Measurements from ENCODE around the gene TAC3. TPM values are rescaled to one million over a fixed set of nuclear protein-coding genes. Genes with fewer than 3 reads are reported as not detected.

TAC3 gene
- total RNA-seq, 6 experiments from 2014 or later = not detected

DNA sequence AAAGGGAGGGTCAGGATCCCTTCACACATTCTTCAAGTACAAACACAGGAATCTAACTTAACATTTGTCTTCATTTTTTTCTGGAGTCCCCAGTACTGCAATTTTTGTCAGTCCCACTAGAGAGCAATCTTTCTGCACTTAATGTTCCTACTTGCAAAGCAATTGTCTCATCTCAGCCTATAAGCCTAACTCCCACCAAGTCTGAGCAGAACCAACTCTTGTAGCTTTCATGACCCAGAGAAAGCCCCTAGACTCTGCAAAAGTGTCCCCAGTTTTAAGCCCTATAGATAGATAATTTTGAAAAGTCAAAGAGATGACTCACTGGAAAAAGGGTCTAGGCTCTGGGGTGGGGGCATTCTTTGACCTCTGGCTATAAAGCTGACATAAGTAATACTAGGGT lies 8.2 kb downstream of the TAC3 start:
- peaks cover 0 to 22% (median 7%) of the 10 kb centered on the region in 4 donors for H3K4me1 ChIP-seq
- peaks cover 0 to 16% (median 6%) of the 10 kb centered on the region in 4 donors for H3K36me3 ChIP-seq
- no peaks in the 10 kb centered on the region for H3K9me3 ChIP-seq
- no peak overlapping the region for H3K27ac ChIP-seq
- TF ChIP-seq POLR2A (IDR thresholded peaks at IDR 0.05) = no peak
- TF ChIP-seq, protein P1, sequence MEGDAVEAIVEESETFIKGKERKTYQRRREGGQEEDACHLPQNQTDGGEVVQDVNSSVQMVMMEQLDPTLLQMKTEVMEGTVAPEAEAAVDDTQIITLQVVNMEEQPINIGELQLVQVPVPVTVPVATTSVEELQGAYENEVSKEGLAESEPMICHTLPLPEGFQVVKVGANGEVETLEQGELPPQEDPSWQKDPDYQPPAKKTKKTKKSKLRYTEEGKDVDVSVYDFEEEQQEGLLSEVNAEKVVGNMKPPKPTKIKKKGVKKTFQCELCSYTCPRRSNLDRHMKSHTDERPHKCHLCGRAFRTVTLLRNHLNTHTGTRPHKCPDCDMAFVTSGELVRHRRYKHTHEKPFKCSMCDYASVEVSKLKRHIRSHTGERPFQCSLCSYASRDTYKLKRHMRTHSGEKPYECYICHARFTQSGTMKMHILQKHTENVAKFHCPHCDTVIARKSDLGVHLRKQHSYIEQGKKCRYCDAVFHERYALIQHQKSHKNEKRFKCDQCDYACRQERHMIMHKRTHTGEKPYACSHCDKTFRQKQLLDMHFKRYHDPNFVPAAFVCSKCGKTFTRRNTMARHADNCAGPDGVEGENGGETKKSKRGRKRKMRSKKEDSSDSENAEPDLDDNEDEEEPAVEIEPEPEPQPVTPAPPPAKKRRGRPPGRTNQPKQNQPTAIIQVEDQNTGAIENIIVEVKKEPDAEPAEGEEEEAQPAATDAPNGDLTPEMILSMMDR (IDR thresholded peaks at IDR 0.05) = peak; percentile 61 to 73 (median 66)
- DNase-seq (no peak), ATAC-seq (peak; percentile 39 to 65 (median 49))
- H3K4me3 ChIP-seq = no peak overlapping the region
- H3K27me3 ChIP-seq = no peaks in the 10 kb centered on the region
- intact Hi-C loops (cut with DNase I) = no loop called here

DNA sequence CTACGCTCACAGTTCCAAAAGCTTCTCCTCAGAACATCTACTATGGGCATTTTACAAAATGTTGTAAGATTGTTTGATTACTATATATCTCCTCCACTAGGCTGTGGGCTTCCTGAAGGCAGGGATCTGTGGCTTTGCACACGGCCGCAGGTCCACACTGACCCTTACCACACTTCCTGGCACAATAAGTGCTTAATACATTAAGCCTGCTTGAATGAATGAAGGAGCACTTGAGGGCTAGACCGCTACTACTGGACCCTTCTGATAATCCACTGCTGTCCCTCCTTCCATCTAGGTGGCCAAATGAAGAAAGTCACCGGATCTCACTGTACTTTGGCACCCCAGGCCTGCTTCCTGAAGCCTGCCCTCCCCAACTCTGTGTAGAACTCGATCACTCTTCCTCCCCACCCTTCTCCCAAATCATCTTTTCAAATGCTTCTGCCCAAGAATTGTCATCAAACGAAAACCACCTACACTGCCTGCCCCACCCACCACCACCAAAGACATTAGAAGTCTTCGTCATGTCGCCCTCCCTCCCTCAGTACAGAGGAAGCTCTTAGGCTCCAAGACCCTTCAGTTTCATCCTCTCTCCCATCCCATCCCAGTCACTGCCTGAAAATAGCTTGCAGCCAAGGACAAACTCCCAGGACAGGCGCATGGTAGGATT lies 9.4 kb downstream of the TAC3 start:
- H3K4me1 ChIP-seq = peaks cover 0 to 33% (median 12%) of the 10 kb centered on the region in 4 donors
- peaks cover 0 to 23% (median 10%) of the 10 kb centered on the region in 4 donors for H3K36me3 ChIP-seq
- ATAC-seq (no peak), DNase-seq (no peak)
- no peaks in the 10 kb centered on the region for H3K9me3 ChIP-seq
- peak overlapping the region; percentile 37 to 65 (median 62) for H3K27ac ChIP-seq
- TF ChIP-seq, protein P1 (IDR thresholded peaks at IDR 0.05) = peak in 1 of 4 donors; percentile 2
- no peak for TF ChIP-seq POLR2A (IDR thresholded peaks at IDR 0.05)
- peak overlapping the region in 2 of 3 donors; percentile 74 to 89 for H3K4me3 ChIP-seq
- 38% methylated on average over 8 of the region's 10 CpGs for WGBS (ENCODE audit: insufficient coverage, low coverage, low lambda C conversion rate, missing lambda C conversion rate)
- H3K27me3 ChIP-seq = no peaks in the 10 kb centered on the region
- intact Hi-C loops (cut with DNase I) = no loop called here

DNA sequence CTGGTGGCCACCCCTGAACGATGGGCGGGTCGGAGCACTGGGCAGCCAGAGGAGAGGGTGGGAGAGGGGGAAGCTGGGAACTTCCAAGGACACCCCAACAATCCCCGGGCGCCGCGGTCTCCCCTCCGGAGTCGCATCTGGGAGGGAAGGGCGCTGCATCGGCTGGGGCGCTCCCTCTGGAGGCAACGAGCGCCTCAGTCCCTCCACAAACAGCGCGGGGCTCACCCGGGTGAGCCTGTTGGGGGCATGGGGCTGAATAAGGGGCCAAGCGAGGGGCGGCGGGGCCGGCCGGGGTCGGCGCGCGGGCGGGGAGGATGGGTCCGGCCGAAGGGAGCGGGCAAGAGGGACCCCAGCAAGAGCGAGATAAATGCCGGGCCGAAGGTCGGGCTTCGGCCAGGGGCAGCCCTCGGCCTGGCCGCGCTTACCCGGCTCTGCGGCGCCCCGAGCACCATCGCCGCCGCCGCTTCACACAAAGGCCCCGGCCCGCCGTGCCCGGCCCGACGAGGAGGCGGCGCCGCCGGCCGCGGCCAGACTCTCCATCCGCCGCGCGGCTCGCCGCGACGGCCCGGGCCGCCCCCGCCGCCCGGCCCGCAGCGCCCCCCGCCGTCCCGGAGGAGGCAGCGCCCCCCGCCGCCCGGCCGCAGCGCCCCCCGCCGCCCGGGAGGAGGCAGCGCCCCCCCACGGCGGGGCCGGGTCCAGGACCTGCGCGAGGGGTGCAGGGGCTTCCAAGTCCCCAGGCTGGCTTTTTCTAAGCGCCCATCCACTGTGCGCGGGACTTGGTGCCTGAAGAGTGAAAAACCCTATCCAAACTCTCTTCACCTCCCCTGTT lies 10.1 kb downstream of the TAC3 start, which contains the start of gene ZBTB39:
Gene ZBTB39, minus strand, starts transcription at position 567 of the 829 bp plus-strand sequence. CDS start 1,629 bp downstream, outside the sequence.
- TF ChIP-seq, protein P1 (IDR thresholded peaks at IDR 0.05) = peak; percentile 50 to 78 (median 58)
- TF ChIP-seq POLR2A (IDR thresholded peaks at IDR 0.05) = peak; percentile 34

DNA sequence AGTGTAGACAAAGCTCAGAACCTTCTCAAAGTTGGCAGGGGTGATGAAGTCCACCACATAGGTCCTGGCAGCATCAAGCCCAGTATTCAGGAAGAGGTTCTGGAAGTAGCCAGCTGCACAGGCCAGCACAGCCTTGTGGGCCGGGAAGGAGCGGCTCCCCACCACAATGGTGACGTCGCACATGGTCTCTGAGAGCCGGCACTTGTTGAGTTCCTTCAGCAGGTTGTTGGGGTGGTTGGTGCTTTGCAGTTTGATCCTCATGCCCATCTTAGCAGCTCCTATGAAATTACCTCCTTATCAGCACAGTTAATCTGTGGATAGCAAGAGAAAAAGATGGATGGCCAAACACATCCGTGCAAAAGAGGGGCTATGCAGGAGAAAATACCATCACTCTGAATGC lies 11.7 kb downstream of the TAC3 start:
- H3K4me3 ChIP-seq = peak overlapping the region in 1 of 3 donors; percentile 74
- no peak for DNase-seq
- 60% methylated on average over 1 of the region's 6 CpGs for WGBS (ENCODE audit: insufficient coverage, low coverage, low lambda C conversion rate, missing lambda C conversion rate)
- H3K27ac ChIP-seq = no peak overlapping the region
- no peak for ATAC-seq
- no peaks in the 10 kb centered on the region for H3K27me3 ChIP-seq
- intact Hi-C loops (cut with DNase I) = no loop called here
- peaks cover 0 to 23% (median 10%) of the 10 kb centered on the region in 4 donors for H3K36me3 ChIP-seq
- no peaks in the 10 kb centered on the region for H3K9me3 ChIP-seq
- TF ChIP-seq, protein P1 (IDR thresholded peaks at IDR 0.05) = no peak
- peaks cover 0 to 44% (median 17%) of the 10 kb centered on the region in 4 donors for H3K4me1 ChIP-seq

More for the DNA sequence above, 10.1 kb downstream of the TAC3 start, which contains the start of gene ZBTB39:
- Histone ChIP-seq H3K4me1 (peaks cover 0 to 40% (median 14%) of the 10 kb centered on the region in 4 donors), H3K27ac (peak within 1 kb of the TSS; percentile 48 to 77 (median 70)), H3K4me3 (peak within 1 kb of the TSS; percentile 74 to 89 (median 85)), H3K27me3 (no peaks in the 10 kb centered on the region), H3K36me3 (peaks cover 0 to 23% (median 10%) of the 10 kb centered on the region in 4 donors), H3K9me3 (no peaks in the 10 kb centered on the region)
- ATAC-seq = peak; percentile 59 to 80 (median 69)
- 0% methylated on average over 7 of the region's 94 CpGs for WGBS (ENCODE audit: insufficient coverage, low coverage, low lambda C conversion rate, missing lambda C conversion rate)
- peak; percentile 65 to 68 (median 68) for DNase-seq
- intact Hi-C loops (cut with DNase I) = no loop called here

Measured in right lobe of liver (tissue), 6 donors.